DND-41 (cell line): Measurements from ENCODE around the gene RNASE13.

Source experiments
- CTCF ChIP-seq: IDR thresholded peaks from 2 replicates; pipeline ENCODE4 v1.5.1; 2012; ENCODE audit warnings: borderline replicate concordance, low read length, moderate library complexity, mild to moderate bottlenecking; ENCODE audit not compliant: poor library complexity, severe bottlenecking; ENCODE audit errors: extremely low read depth
- EZH2 ChIP-seq: IDR thresholded peaks from 3 replicates; pipeline ENCODE4 v1.6.1; 2012; ENCODE audit warnings: borderline replicate concordance, low read depth, mild to moderate bottlenecking, moderate library complexity, low read length, inconsistent platforms; ENCODE audit not compliant: severe bottlenecking

- TF ChIP-seq CTCF (no peak), EZH2 (no peak)
Measured at GRCh38 chr14:20988717-20989470, 45.7 kb downstream of the RNASE13 start.
